Subcutaneous adipose tissue (tissue), 4 donors: ENCODE results near the gene MLLT6. TPM values are rescaled to one million over a fixed set of nuclear protein-coding genes. Genes with fewer than 3 reads are reported as not detected.

ENCODE experiments used
- total RNA-seq, 4 donors: library from RNA; depleted of rRNA; stranded (reverse); fragments of >200 nt; gene quantifications; one replicate each; pipeline ENCODE4 v1.1.0, GENCODE V29; 2016
- TF ChIP-seq, protein P1 (sequence below): fragments of 450-650 bp; IDR thresholded peaks from one replicate; pipeline ENCODE4 v1.5.1; 2016; ENCODE audit warnings: low read depth, mild to moderate bottlenecking, control low read depth, antibody characterized with exemption, moderate library complexity

MLLT6 gene
- total RNA-seq, 4 donors from 2014 or later: 25.2 to 95.1 (median 37.1) TPM

DNA sequence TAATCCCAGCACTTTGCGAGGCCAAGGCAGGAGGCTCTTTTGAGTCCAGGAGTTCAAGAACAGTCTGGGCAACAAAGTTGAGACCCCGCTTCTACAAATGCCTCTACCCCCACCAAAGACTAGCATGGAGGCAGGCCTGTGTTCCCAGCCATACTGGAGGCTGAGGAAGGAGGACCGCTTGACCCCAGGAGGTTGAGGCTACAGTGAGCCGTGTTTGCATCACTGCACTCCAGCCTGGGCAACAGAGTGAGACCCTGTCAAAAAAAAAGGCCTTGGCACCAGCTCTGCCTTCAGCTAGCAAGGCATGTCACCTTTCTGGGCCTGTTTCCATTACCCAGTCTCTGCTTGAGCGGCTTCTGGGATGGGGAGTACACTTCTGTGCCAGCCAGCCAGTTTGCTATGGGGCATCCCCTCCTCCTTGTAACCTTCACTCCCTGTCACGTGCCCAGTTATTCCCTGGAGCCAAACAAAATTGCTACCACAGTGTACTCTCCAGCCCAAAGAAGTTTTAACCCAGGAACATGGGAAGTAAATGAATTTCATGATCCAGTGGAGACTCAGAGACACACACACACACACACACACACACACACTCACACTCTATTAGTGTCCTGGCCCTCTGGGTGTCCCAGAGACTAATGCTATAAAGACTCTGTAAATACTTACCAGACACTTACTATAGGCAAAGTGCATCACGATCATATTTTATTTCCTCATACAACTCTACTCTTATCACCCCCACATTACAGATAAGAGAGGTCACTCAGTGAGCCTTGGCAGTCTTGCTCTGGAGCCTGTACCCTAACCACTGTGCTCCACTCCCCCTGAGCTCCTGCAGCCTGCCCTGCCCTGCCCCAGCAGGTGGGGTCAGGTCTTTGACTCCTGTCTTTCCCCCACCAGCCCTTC is 27.6 kb downstream of the MLLT6 start:
- TF ChIP-seq, protein P1, sequence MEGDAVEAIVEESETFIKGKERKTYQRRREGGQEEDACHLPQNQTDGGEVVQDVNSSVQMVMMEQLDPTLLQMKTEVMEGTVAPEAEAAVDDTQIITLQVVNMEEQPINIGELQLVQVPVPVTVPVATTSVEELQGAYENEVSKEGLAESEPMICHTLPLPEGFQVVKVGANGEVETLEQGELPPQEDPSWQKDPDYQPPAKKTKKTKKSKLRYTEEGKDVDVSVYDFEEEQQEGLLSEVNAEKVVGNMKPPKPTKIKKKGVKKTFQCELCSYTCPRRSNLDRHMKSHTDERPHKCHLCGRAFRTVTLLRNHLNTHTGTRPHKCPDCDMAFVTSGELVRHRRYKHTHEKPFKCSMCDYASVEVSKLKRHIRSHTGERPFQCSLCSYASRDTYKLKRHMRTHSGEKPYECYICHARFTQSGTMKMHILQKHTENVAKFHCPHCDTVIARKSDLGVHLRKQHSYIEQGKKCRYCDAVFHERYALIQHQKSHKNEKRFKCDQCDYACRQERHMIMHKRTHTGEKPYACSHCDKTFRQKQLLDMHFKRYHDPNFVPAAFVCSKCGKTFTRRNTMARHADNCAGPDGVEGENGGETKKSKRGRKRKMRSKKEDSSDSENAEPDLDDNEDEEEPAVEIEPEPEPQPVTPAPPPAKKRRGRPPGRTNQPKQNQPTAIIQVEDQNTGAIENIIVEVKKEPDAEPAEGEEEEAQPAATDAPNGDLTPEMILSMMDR: no peak

DNA sequence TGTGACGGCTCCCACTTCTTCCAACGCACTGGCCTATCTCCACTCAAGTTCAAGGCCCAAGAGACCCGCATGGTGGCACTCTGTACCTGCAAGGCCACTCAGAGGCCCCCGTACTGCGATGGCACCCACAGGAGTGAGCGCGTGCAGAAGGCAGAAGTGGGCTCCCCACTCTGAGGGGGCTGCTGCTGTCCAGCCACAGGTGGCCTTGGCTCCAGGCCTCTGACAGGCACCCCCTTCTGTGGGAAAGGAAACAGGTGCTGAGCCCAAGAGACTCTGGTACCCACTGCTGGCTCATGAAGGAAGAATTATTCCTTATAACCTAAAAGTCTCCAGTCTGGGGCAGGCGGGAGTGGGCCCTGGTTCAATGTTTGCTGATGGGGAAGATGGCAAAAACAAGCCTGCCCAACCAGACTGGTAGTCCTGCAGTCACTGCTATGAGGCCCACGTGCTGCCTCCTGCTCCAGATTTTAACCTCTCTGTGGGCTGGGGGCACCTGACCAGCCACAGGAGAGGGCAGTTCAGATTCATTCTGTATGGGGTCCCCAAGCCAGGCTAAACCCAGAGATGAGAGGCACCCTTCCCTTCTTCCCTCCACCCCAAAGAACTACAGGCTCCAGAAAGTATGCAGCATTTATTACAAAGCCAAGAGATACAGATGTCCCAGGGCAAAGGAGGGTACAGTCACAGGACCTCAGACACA is 28.4 kb downstream of the MLLT6 start:
- TF ChIP-seq, protein P1: no peak

- TF ChIP-seq, protein P1: no peak
Observed at GRCh38 chr17:38733982-38734973, 29.2 kb downstream of the MLLT6 start.

- TF ChIP-seq, protein P1: no peak
Observed at GRCh38 chr17:38735161-38735997, 30.3 kb downstream of the MLLT6 start.

GRCh38 chr17:38738007-38738662 is 33.1 kb downstream of the MLLT6 start:
- TF ChIP-seq, protein P1: no peak

DNA sequence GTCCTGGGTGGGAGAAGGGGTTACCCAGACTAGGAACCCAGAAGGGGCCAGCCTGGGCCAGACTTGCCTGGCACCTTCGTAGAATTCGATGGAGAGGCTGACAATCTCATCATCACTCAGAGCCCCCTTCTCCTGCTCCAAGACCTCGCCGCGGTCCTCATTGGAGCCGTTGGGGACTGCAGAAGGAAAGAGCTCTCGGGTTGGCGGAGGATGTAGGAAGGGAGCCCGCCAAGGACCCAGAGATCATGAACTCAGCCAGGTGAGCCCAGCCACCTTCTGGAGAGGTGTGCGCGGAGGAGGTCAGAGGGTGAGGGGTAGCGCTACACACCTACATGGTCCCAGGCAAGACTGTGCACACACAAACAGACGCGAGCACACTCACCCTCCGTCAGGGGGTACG is 33.6 kb downstream of the MLLT6 start:
- TF ChIP-seq, protein P1: no peak
